CD4-positive, alpha-beta memory T cell (primary cell): ENCODE results near the gene UBN1. TPM values are rescaled to one million over a fixed set of nuclear protein-coding genes. Genes with fewer than 3 reads are reported as not detected.
A peak's percentile ranks its signal among the peaks of the same experiment; 100 is the strongest.
"Not testable (repeated sequence)": the region's sequence is repeated elsewhere in the genome, so short reads cannot be mapped to it uniquely, and the experiment has no call there.

Experiments used
- CTCF ChIA-PET: fragments of 350-600 bp; sonication (Branson Sonifier 250); formaldehyde crosslinking; loops from one replicate; lab custom pipeline; 2021; ENCODE audit warnings: inconsistent platforms; ENCODE audit not compliant: partially characterized antibody; lab: Charles Lee
- POLR2A ChIA-PET: fragments of 350-600 bp; sonication (Branson Sonifier 250); formaldehyde crosslinking; loops from one replicate; lab custom pipeline; 2021; ENCODE audit not compliant: partially characterized antibody; lab: Charles Lee
- DNase-seq, 5 donors: peaks; one replicate each; pipeline versions ENCODE4 v3.0.0 to v3.0.0-alpha.2; 2020 to 2022; ENCODE audit warnings: mixed read lengths in 1 of 5
- H3K27ac ChIP-seq: one replicate; pipeline ENCODE4 v1.7.0; 2013; ENCODE audit warnings: low read depth, low read length
- H3K27me3 ChIP-seq: 2 replicates; pipeline ENCODE4 v1.7.0; 2013; ENCODE audit warnings: mild to moderate bottlenecking, low read length, moderate library complexity; ENCODE audit not compliant: insufficient read depth
- H3K36me3 ChIP-seq: 2 replicates; pipeline ENCODE4 v1.7.0; 2013; ENCODE audit warnings: mild to moderate bottlenecking, low read length, moderate library complexity; ENCODE audit not compliant: insufficient read depth
- H3K4me1 ChIP-seq: 2 replicates; pipeline ENCODE4 v1.7.0; 2013; ENCODE audit warnings: mild to moderate bottlenecking, low read length, moderate library complexity; ENCODE audit not compliant: insufficient read depth
- H3K4me3 ChIP-seq, 2 donors: one replicate each; pipeline ENCODE4 v1.7.0; 2013; ENCODE audit warnings: low read length in 2 of 2, mild to moderate bottlenecking in 1 of 2
- H3K9me3 ChIP-seq, 2 donors: one replicate each; pipeline ENCODE4 v1.7.0; 2013; ENCODE audit warnings: low read length in 2 of 2, control low read depth in 1 of 2; ENCODE audit not compliant: control insufficient read depth in 1 of 2
- H3K27ac Mint-ChIP-seq, 7 donors: one replicate each; pipeline ENCODE4 v1.8.0; 2020 to 2021; ENCODE audit warnings: mixed read lengths in 7 of 7, mild to moderate bottlenecking in 6 of 7, inconsistent platforms in 3 of 7, moderate library complexity in 3 of 7
- H3K27me3 Mint-ChIP-seq, 2 donors: one replicate each; pipeline ENCODE4 v1.8.0; 2020 to 2021; ENCODE audit warnings: mixed read lengths in 2 of 2
- H3K36me3 Mint-ChIP-seq, 2 donors: one replicate each; pipeline ENCODE4 v1.8.0; 2020 to 2021; ENCODE audit warnings: mixed read lengths in 2 of 2, inconsistent platforms in 1 of 2, mild to moderate bottlenecking in 1 of 2
- H3K4me1 Mint-ChIP-seq, 4 donors: one replicate each; pipeline ENCODE4 v1.8.0; 2020 to 2021; ENCODE audit warnings: mixed read lengths in 4 of 4, mild to moderate bottlenecking in 1 of 4
- H3K4me3 Mint-ChIP-seq, 8 donors: one replicate each; pipeline ENCODE4 v1.8.0; 2020 to 2021; ENCODE audit warnings: mixed read lengths in 8 of 8, mild to moderate bottlenecking in 7 of 8, moderate library complexity in 6 of 8, inconsistent platforms in 3 of 8
- H3K9me3 Mint-ChIP-seq, 8 donors: one replicate each; pipeline ENCODE4 v1.8.0; 2020 to 2021; ENCODE audit warnings: mixed read lengths in 8 of 8, mild to moderate bottlenecking in 5 of 8, inconsistent platforms in 3 of 8, moderate library complexity in 1 of 8
- intact Hi-C: fragments of 100-400 bp; cut with micrococcal nuclease; formaldehyde crosslinking; loops from one replicate; pipeline ENCODE4 v1.15.1; 2023
- polyA plus RNA-seq, 2 donors: library from polyadenylated mRNA; unstranded; fragments of 300-500 nt; fragmentation: Illumina TruSeq; gene quantifications; one replicate each; pipeline ENCODE4 v1.2.3, GENCODE V29; 2021
- total RNA-seq, 2 experiments: library from RNA; stranded (reverse); gene quantifications; one replicate each; pipeline ENCODE4 v1.2.3, GENCODE V29; 2021

The UBN1 gene
- total and polyA plus RNA-seq, 4 experiments from 2014 or later: 6.0 to 42.7 (median 29.0) TPM

DNA sequence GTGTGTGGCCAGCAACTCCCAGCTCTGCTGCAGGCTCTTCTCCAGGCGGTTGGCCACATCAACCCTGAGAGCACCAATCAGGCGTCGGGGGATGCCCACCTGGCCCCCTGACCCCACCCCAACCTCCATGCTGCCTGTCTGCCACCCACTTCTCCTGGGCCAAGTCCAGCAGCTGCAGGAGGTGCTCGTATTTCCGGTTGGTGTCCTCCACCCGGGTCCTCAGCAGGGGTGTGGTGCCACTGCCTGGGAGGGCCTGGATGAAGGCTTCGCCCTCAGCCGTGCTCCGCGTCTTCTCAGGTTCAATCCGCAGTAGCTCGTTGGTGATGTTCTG lies 44.6 kb downstream of the UBN1 start:
- no peak overlapping the region for H3K27ac ChIP-seq
- no peak overlapping the region for H3K4me3 Mint-ChIP-seq
- DNase-seq: no peak
- H3K4me1 Mint-ChIP-seq: no peaks in the 10 kb centered on the region
- ChIA-PET CTCF (no interaction called here), POLR2A (no interaction called here)
- no peaks in the 10 kb centered on the region for H3K27me3 ChIP-seq
- no peak overlapping the region for H3K27ac Mint-ChIP-seq
- intact Hi-C loops: no loop called here
- H3K36me3 Mint-ChIP-seq: peaks cover 4 to 11% of the 10 kb centered on the region in 2 donors
- H3K9me3 Mint-ChIP-seq: no peaks in the 10 kb centered on the region
- H3K9me3 ChIP-seq: no peaks in the 10 kb centered on the region
- H3K36me3 ChIP-seq: no peaks in the 10 kb centered on the region
- no peaks in the 10 kb centered on the region for H3K4me1 ChIP-seq
- peaks cover 0 to 2% of the 10 kb centered on the region in 2 donors for H3K27me3 Mint-ChIP-seq
- H3K4me3 ChIP-seq: no peak overlapping the region

DNA sequence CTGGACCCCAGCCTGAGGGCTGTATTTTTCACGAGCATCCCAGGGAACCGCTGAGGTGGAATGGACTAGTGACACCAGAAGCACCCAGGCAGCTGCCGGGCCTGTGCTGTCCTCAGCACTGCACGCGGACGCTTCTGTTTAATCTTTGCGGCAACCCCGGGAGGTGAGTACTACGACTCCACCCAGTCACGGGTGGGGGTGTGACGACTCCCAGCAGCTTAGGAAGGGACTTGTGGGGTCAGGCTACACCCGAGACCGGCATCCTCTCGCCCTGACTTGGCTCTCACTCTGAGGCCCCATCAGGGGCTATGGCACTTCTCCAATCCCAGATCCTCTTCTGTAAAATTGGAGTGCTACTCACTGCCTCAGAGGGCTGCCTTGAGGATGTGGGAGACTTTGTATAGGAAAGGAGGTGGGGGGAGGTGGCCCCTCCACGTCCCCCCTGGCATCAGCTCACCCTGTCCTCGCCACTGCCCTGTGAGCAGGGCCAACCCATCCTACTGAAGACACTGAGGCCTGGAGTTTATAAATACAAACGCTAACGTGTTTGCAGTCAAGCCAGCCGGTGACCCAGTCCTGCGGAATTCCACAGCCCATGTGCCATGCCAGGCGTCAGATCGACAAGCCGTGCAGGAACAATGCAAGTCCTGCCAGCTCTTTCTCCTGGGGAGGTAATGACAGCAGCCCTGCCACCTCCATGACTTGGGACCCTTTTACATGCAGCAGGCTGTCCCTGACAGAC lies 45.3 kb downstream of the UBN1 start:
- no peaks in the 10 kb centered on the region for H3K36me3 ChIP-seq
- no peak overlapping the region for H3K4me3 ChIP-seq
- H3K9me3 ChIP-seq: no peaks in the 10 kb centered on the region
- Mint-ChIP-seq H3K9me3 (no peaks in the 10 kb centered on the region), H3K36me3 (peaks cover 0 to 7% of the 10 kb centered on the region in 2 donors), H3K27me3 (peaks cover 0 to 2% of the 10 kb centered on the region in 2 donors), H3K4me1 (no peaks in the 10 kb centered on the region), H3K4me3 (no peak overlapping the region), H3K27ac (no peak overlapping the region)
- no peak overlapping the region for H3K27ac ChIP-seq
- H3K27me3 ChIP-seq: no peaks in the 10 kb centered on the region
- no peaks in the 10 kb centered on the region for H3K4me1 ChIP-seq
- POLR2A ChIA-PET: no interaction called here
- CTCF ChIA-PET: no interaction called here
- intact Hi-C loops: no loop called here
- DNase-seq: no peak

DNA sequence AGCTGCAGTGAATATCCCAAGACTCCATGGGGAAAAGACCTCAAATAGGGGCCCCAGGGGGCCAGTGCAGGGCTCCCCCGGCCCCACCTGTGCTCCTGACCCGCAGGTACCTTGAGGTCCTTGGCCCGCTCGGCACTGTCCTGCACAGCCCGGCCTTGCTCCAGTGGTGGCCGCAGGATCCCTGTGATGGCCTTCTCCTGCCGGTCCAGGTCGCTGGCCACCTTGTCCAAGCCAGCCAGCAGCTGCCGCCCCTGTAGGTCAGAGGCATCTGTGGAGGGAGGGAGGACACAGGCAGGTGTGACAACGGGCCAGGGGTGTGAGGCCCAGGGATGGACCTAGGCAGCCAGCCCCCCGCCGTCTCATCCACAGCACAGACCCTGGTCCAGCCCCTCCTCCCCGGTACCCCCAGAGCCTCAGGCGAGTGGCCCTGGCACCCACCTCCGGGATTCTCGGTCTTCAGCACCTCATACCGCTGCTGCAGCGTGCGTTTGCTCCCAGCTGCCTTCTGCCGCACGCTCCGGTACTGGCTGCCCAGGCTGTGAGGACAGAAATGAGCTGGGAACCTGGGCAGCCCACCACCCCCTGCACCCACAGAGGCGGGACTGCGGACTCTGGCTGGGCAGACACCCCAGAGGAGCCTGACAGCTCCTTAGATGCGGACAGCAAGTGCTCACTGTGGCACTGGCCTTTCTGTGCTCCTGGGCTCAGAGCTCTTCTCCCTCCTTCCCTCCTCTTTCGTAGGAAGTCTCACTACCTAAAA lies 46.0 kb downstream of the UBN1 start:
- Histone ChIP-seq H3K9me3 (no peaks in the 10 kb centered on the region), H3K36me3 (no peaks in the 10 kb centered on the region), H3K27ac (no peak overlapping the region), H3K27me3 (no peaks in the 10 kb centered on the region), H3K4me1 (no peaks in the 10 kb centered on the region), H3K4me3 (no peak overlapping the region)
- CTCF ChIA-PET: no interaction called here
- POLR2A ChIA-PET: no interaction called here
- Mint-ChIP-seq H3K9me3 (peaks cover 0 to 3% (median under 1%) of the 10 kb centered on the region in 8 donors), H3K27me3 (peaks cover 0 to 3% of the 10 kb centered on the region in 2 donors), H3K4me3 (no peak overlapping the region), H3K27ac (peak overlapping the region in 1 of 7 donors; percentile 59), H3K36me3 (peaks cover 0 to 2% of the 10 kb centered on the region in 2 donors), H3K4me1 (no peaks in the 10 kb centered on the region)
- DNase-seq: no peak
- intact Hi-C loops: no loop called here

DNA sequence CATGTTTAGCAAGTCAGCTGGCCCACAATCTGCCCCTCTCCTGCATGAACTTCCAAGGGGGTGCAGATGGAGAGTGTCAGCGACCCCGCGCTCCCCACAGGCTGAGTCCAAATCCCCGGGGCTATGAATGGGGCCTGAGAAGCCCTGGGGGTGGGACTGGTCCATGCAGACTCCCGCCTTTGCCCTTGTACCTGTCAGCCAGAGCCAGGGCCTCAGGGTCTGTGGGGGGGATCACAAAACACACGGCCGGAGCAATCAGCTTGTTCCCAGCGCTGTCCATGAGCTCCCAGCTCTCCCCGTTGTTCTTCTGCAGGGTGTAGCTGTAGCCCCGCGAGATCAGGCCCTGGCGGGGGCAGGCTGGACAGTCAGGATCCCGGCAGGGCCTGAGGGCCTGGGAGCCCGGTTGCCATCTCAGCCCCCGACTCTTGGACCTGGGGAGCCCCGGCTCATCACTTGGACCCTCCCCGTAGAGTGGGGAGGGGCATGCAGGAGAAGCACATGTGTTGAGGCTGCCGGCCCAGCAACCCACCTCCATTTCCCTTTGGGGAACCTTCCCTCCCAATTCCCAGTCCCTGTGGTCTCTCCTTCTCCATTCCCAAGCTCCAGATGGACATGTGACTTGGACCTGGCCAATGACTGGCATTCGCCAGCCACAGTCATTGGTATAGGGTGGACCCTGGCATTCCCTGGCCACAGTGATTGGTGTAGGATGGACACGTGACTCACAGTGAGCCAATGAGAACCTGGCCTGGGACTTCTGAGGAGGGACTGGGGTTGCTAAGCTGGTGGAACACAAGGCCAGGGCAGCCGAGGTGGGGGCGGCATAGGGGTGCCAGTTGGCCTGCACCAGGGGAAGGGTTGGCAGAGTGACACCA lies 47.2 kb downstream of the UBN1 start:
- H3K4me1 Mint-ChIP-seq: no peaks in the 10 kb centered on the region
- Histone ChIP-seq H3K27ac (no peak overlapping the region), H3K36me3 (no peaks in the 10 kb centered on the region), H3K9me3 (no peaks in the 10 kb centered on the region), H3K4me1 (no peaks in the 10 kb centered on the region), H3K27me3 (no peaks in the 10 kb centered on the region), H3K4me3 (no peak overlapping the region)
- CTCF ChIA-PET: no interaction called here
- H3K27me3 Mint-ChIP-seq: peaks cover 0 to 4% of the 10 kb centered on the region in 2 donors
- POLR2A ChIA-PET: no interaction called here
- no peak overlapping the region for H3K4me3 Mint-ChIP-seq
- H3K36me3 Mint-ChIP-seq: no peaks in the 10 kb centered on the region
- DNase-seq: no peak
- peaks cover 0 to 6% (median under 1%) of the 10 kb centered on the region in 8 donors for H3K9me3 Mint-ChIP-seq
- intact Hi-C loops: no loop called here
- no peak overlapping the region for H3K27ac Mint-ChIP-seq

DNA sequence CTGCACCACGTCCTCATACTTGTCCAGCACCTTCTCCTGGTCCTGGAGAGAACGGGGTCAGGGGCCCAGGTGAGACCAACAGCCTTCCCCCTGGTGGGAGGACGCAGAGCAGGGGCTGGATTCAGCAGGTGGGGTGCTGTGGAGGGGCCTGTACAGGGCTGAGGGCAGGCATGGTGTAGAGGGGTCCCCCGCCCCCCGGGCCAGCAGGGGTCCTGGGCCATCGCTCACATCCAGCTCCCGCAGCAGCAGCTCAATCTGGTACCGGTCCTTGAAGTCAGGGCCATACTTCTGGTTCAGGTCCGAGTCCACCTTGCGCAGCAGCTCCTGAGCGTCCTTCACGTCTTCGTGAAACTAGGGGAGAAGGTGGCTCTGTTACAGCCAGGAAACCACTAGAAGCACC lies 48.1 kb downstream of the UBN1 start:
- peaks cover 0 to 6% of the 10 kb centered on the region in 2 donors for H3K27me3 Mint-ChIP-seq
- peaks cover 0 to 6% (median under 1%) of the 10 kb centered on the region in 8 donors for H3K9me3 Mint-ChIP-seq
- H3K36me3 Mint-ChIP-seq: no peaks in the 10 kb centered on the region
- H3K4me1 Mint-ChIP-seq: no peaks in the 10 kb centered on the region
- H3K36me3 ChIP-seq: no peaks in the 10 kb centered on the region
- DNase-seq: no peak
- no peak overlapping the region for H3K27ac ChIP-seq
- no peaks in the 10 kb centered on the region for H3K9me3 ChIP-seq
- no peak overlapping the region for H3K4me3 Mint-ChIP-seq
- no peak overlapping the region for H3K27ac Mint-ChIP-seq
- POLR2A ChIA-PET: no interaction called here
- H3K27me3 ChIP-seq: no peaks in the 10 kb centered on the region
- H3K4me1 ChIP-seq: no peaks in the 10 kb centered on the region
- intact Hi-C loops: no loop called here
- CTCF ChIA-PET: no interaction called here
- no peak overlapping the region for H3K4me3 ChIP-seq

DNA sequence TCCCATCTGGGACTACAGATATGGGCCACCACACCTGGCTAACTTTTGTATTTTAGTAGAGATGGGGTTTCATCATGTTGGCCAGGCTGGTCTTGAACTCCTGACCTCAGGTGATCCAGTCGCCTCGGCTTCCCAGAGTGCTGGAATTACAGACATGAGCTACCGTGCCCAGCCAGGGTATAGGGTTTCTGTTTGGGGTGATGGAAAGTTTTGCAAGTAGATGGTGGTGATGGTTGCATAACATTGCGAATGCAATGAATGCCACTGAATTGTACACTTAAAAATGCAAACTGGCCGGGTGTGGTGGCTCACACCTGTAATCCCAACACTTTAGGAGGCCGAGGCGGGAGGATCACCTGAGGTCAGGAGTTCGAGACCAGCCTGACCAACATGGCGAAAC lies 49.5 kb downstream of the UBN1 start:
- H3K4me3 Mint-ChIP-seq, H3K36me3 Mint-ChIP-seq, H3K4me1 ChIP-seq, H3K4me1 Mint-ChIP-seq, H3K9me3 ChIP-seq, H3K9me3 Mint-ChIP-seq, H3K27me3 Mint-ChIP-seq, H3K27ac ChIP-seq, DNase-seq, H3K36me3 ChIP-seq, CTCF ChIA-PET, H3K27me3 ChIP-seq, H3K4me3 ChIP-seq, H3K27ac Mint-ChIP-seq, intact Hi-C loops: not testable (repeated sequence)
- POLR2A ChIA-PET: interaction anchor here (0.6 kb wide), 1 partner anchor 23 kb away, joined by 4 read pairs; no protein-coding TSS in a partner anchor

DNA sequence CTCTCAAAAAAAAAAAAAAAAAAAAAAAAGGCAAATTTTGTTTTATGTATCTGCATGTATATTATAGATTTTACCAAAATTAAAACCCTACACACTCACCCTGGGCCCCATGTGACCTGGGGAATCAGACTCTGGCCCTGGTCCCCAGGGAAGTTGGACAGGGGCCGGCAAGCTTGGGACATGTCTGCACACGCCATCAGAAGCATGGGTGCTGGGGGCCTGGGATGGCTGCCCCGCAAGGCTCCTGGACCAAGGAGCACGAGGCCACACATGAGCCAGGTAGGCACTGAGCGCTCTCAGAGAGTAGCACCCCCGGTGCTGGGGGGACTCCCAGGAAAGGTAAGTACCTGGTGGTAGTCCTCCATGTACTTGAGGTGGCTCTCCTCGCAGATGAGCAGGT lies 50.0 kb downstream of the UBN1 start:
- intact Hi-C loops: no loop called here
- no peak overlapping the region for H3K27ac Mint-ChIP-seq
- Histone ChIP-seq H3K27me3 (no peaks in the 10 kb centered on the region), H3K4me3 (no peak overlapping the region), H3K9me3 (no peaks in the 10 kb centered on the region), H3K27ac (no peak overlapping the region), H3K36me3 (no peaks in the 10 kb centered on the region), H3K4me1 (no peaks in the 10 kb centered on the region)
- POLR2A ChIA-PET: interaction anchor here (0.6 kb wide), 1 partner anchor 23 kb away, joined by 4 read pairs; no protein-coding TSS in a partner anchor
- no peaks in the 10 kb centered on the region for H3K36me3 Mint-ChIP-seq
- no peak for DNase-seq
- H3K9me3 Mint-ChIP-seq: peaks cover 0 to 8% (median under 1%) of the 10 kb centered on the region in 8 donors
- no peak overlapping the region for H3K4me3 Mint-ChIP-seq
- CTCF ChIA-PET: no interaction called here
- no peaks in the 10 kb centered on the region for H3K4me1 Mint-ChIP-seq
- peaks cover 0 to 8% of the 10 kb centered on the region in 2 donors for H3K27me3 Mint-ChIP-seq
